HCT116 (cell line): Measurements from ENCODE around the gene DPY19L3. TPM values are rescaled to one million over a fixed set of nuclear protein-coding genes. Genes with fewer than 3 reads are reported as not detected.
A peak's percentile ranks its signal among the peaks of the same experiment; 100 is the strongest.

Experiments
- ATAC-seq: fragments of 200-7000 bp; cut with Tn5 transposase; 2 replicates; pipeline ENCODE4 v1.9.1; 2020; ENCODE audit warnings: mild to moderate bottlenecking, moderate library complexity
- BruUV-seq: library from RNA; stranded (reverse); fragments of 400-500 nt; replicated peaks from 2 replicates; lab custom pipeline; 2021; lab: Mats Ljungman, UMichigan
- CTCF ChIA-PET: fragments of 300-600 bp; sonication (Branson Sonifier 250); formaldehyde crosslinking; loops from one replicate; lab custom pipeline; 2021; ENCODE audit warnings: antibody characterized with exemption; lab: Charles Lee
- POLR2A ChIA-PET: fragments of 300-600, 350-600 bp; sonication (Branson Sonifier 250); formaldehyde crosslinking; loops from one replicate; lab custom pipeline; 2021; ENCODE audit warnings: antibody characterized with exemption; lab: Charles Lee
- RAD21 ChIA-PET, 2 experiments: fragments of 300-600 bp; sonication (Branson Sonifier 250); formaldehyde crosslinking; loops; one replicate each; lab custom pipeline; 2023; ENCODE audit warnings: low total read pairs in 2 of 2; ENCODE audit not compliant: uncharacterized antibody in 2 of 2, unreplicated experiment in 2 of 2, low non-redundant PET in 1 of 2; lab: Charles Lee
- DNase-seq: peaks from one replicate; pipeline ENCODE4 v3.0.0-alpha.2; 2010; ENCODE audit warnings: low read depth, low spot score
- H2AFZ ChIP-seq: fragments of 200-600 bp; shearing (Covaris generic), sonication (generic); 2 replicates; pipeline ENCODE4 v1.6.1; 2017; ENCODE audit warnings: low read depth, mixed run types, mixed read lengths, antibody characterized with exemption, low read length; ENCODE audit not compliant: poor library complexity, severe bottlenecking
- H3K27ac ChIP-seq: 2 replicates; pipeline ENCODE4 v1.5.1; 2012; ENCODE audit warnings: low read depth, low read length
- H3K27me3 ChIP-seq: fragments of 200-600 bp; sonication (generic); 2 replicates; pipeline ENCODE4 v1.6.1; 2016; ENCODE audit warnings: mixed run types, low read length, mixed read lengths; ENCODE audit not compliant: insufficient read depth
- H3K36me3 ChIP-seq, 2 experiments: fragments of 200-500 bp in 1 of 2; fragments of 200-600 bp in 1 of 2; sonication (Bioruptor generic) in 1 of 2; sonication (generic) in 1 of 2; 2 replicates each; pipeline versions ENCODE4 v1.5.1 to v1.6.1; 2014 to 2016; ENCODE audit warnings: low read length in 2 of 2, inconsistent platforms in 1 of 2, mixed read lengths in 1 of 2, mixed run types in 1 of 2; ENCODE audit not compliant: insufficient read depth in 2 of 2, control insufficient read depth in 1 of 2
- H3K4me1 ChIP-seq, 2 experiments: fragments of 200-600 bp in 1 of 2; sonication (generic) in 1 of 2; 2 replicates each; pipeline versions ENCODE4 v1.5.1 to v1.6.1; 2012 to 2017; ENCODE audit warnings: low read length in 2 of 2, inconsistent platforms in 1 of 2, mild to moderate bottlenecking in 1 of 2, mixed read lengths in 1 of 2, mixed run types in 1 of 2, moderate library complexity in 1 of 2; ENCODE audit not compliant: insufficient read depth in 2 of 2, control insufficient read depth in 1 of 2
- H3K4me2 ChIP-seq: fragments of 200-600 bp; sonication (generic); 2 replicates; pipeline ENCODE4 v1.6.1; 2017; ENCODE audit warnings: mixed run types, low read length, mixed read lengths
- H3K4me3 ChIP-seq, 2 experiments: fragments of 200-600 bp in 1 of 2; sonication (generic) in 1 of 2; replicated peaks in 1 of 2; 2 replicates each; pipeline ENCODE4 v1.5.1; 2011 to 2016; ENCODE audit warnings: low read length in 2 of 2, control low read depth in 1 of 2, low read depth in 1 of 2, mild to moderate bottlenecking in 1 of 2, mixed read lengths in 1 of 2, mixed run types in 1 of 2
- H3K79me2 ChIP-seq: fragments of 200-600 bp; sonication (generic); 2 replicates; pipeline ENCODE4 v1.6.1; 2017; ENCODE audit warnings: mild to moderate bottlenecking, mixed run types, low read length, moderate library complexity, mixed read lengths; ENCODE audit not compliant: insufficient read depth
- H3K9ac ChIP-seq: fragments of 200-600 bp; sonication (generic); 2 replicates; pipeline ENCODE4 v1.6.1; 2016; ENCODE audit warnings: low read length, mixed read lengths
- H3K9me2 ChIP-seq: fragments of 200-600 bp; sonication (generic), shearing (Covaris generic); 2 replicates; pipeline ENCODE4 v1.6.1; 2017; ENCODE audit warnings: mixed run types, mild to moderate bottlenecking, moderate library complexity; ENCODE audit not compliant: insufficient read depth
- H3K9me3 ChIP-seq, 2 experiments: fragments of 200-500 bp in 1 of 2; fragments of 200-600 bp in 1 of 2; sonication (Bioruptor generic) in 1 of 2; sonication (generic) in 1 of 2; 2 replicates each; pipeline ENCODE4 v1.6.1; 2014 to 2017; ENCODE audit warnings: low read length in 2 of 2, mixed read lengths in 2 of 2, inconsistent platforms in 1 of 2, low read depth in 1 of 2, mild to moderate bottlenecking in 1 of 2, mixed run types in 1 of 2, moderate library complexity in 1 of 2; ENCODE audit not compliant: control insufficient read depth in 1 of 2, insufficient read depth in 1 of 2
- H4K20me1 ChIP-seq: fragments of 200-600 bp; sonication (generic), shearing (Covaris generic); 2 replicates; pipeline ENCODE4 v1.6.1; 2017; ENCODE audit warnings: mixed run types, mild to moderate bottlenecking, moderate library complexity; ENCODE audit not compliant: insufficient read depth
- CEBPB ChIP-seq: IDR thresholded peaks from 2 replicates; pipeline ENCODE4 v1.6.1; 2012; ENCODE audit warnings: low read depth
- CTCF ChIP-seq, 3 experiments: fragments of 200-600 bp in 1 of 3; sonication (generic) in 1 of 3; IDR thresholded peaks in 2 of 3; conservative IDR thresholded peaks in 1 of 3; 2 replicates each; pipeline ENCODE4 v1.5.1; 2012 to 2017; ENCODE audit warnings: low read depth in 2 of 3, low read length in 2 of 3, antibody characterized with exemption in 1 of 3, borderline replicate concordance in 1 of 3, control low read depth in 1 of 3, mild to moderate bottlenecking in 1 of 3, mixed read lengths in 1 of 3, mixed run types in 1 of 3, moderate library complexity in 1 of 3; ENCODE audit not compliant: insufficient read depth in 1 of 3
- EGR1 ChIP-seq: IDR thresholded peaks from 2 replicates; pipeline ENCODE4 v1.6.1; 2012; ENCODE audit warnings: low read depth
- ELF1 ChIP-seq: IDR thresholded peaks from 2 replicates; pipeline ENCODE4 v1.6.1; 2012; ENCODE audit warnings: low read depth, borderline replicate concordance
- EZH2 ChIP-seq: fragments of 200-600 bp; sonication (generic); IDR thresholded peaks from 2 replicates; pipeline ENCODE4 v1.6.1; 2017; ENCODE audit warnings: antibody characterized with exemption, mixed run types
- EZH2phosphoT487 ChIP-seq: fragments of 200-600 bp; IDR thresholded peaks from 2 replicates; pipeline ENCODE4 v1.6.1; 2018; ENCODE audit warnings: antibody characterized with exemption, borderline replicate concordance
- FOSL1 ChIP-seq: IDR thresholded peaks from 2 replicates; pipeline ENCODE4 v1.6.1; 2012; ENCODE audit warnings: low read depth
- JUND ChIP-seq: IDR thresholded peaks from 2 replicates; pipeline ENCODE4 v1.6.1; 2012
- MAX ChIP-seq: IDR thresholded peaks from 2 replicates; pipeline ENCODE4 v1.6.1; 2012
- POLR2A ChIP-seq: IDR thresholded peaks from 2 replicates; pipeline ENCODE4 v1.7.0; 2011; ENCODE audit warnings: borderline replicate concordance; ENCODE audit not compliant: insufficient read depth, insufficient read length; ENCODE audit errors: extremely low read depth
- POLR2AphosphoS5 ChIP-seq: IDR thresholded peaks from 2 replicates; pipeline ENCODE4 v1.6.1; 2011; ENCODE audit warnings: mild to moderate bottlenecking, low read depth, low read length, moderate library complexity
- RAD21 ChIP-seq: IDR thresholded peaks from 2 replicates; pipeline ENCODE4 v1.6.1; 2012; ENCODE audit warnings: low read depth, mild to moderate bottlenecking
- SIN3A ChIP-seq: IDR thresholded peaks from 2 replicates; pipeline ENCODE4 v1.6.1; 2012; ENCODE audit warnings: low read depth
- SP1 ChIP-seq: IDR thresholded peaks from 2 replicates; pipeline ENCODE4 v1.6.1; 2012; ENCODE audit warnings: low read depth
- TCF7L2 ChIP-seq: IDR thresholded peaks from 2 replicates; pipeline ENCODE4 v1.7.0; 2011; ENCODE audit warnings: borderline replicate concordance, inconsistent platforms; ENCODE audit not compliant: insufficient read depth, insufficient read length; ENCODE audit errors: extremely low read depth
- ZBTB33 ChIP-seq: IDR thresholded peaks from 2 replicates; pipeline ENCODE4 v1.6.1; 2011; ENCODE audit warnings: mild to moderate bottlenecking, low read length, moderate library complexity; ENCODE audit not compliant: insufficient replicate concordance; ENCODE audit errors: extremely low read depth
- ZFX ChIP-seq: fragments of 450-650 bp; IDR thresholded peaks from 2 replicates; pipeline ENCODE4 v1.6.1; 2017
- ZNF274 ChIP-seq: fragments of 200-500 bp; sonication (Bioruptor generic); IDR thresholded peaks from 2 replicates; pipeline ENCODE4 v1.6.1; 2014; ENCODE audit warnings: mild to moderate bottlenecking, low read depth, low read length, inconsistent platforms
- intact Hi-C: fragments of 100-400 bp; cut with micrococcal nuclease; formaldehyde crosslinking; loops from 2 replicates; pipeline ENCODE4 v1.10.0; 2022
- total RNA-seq: library from RNA; stranded (reverse); gene quantifications from one replicate; pipeline ENCODE4 v1.2.1, GENCODE V29; 2021; ENCODE audit not compliant: unreplicated experiment

The DPY19L3 gene
- total RNA-seq, 1 experiment from 2014 or later, result 14.5 TPM

- ChIA-PET POLR2A (no interaction called here), RAD21 (no interaction called here), CTCF (no interaction called here)
- Histone ChIP-seq H3K4me1 (peaks cover 7 to 16% of the 10 kb centered on the region in 2 experiments; a peak in 3 of 4 replicates), H3K9me2 (no peaks in the 10 kb centered on the region), H3K79me2 (peaks cover 16% of the 10 kb centered on the region; the same call in 1 of the 2 replicates), H3K4me3 (peak overlapping the region; percentile 84 to 92), H3K36me3 (peaks cover 0 to 15% of the 10 kb centered on the region in 2 experiments; a peak in 2 of 4 replicates), H2AFZ (no peak overlapping the region), H3K9me3 (no peaks in the 10 kb centered on the region), H3K4me2 (peak overlapping the region; percentile 87), H3K27ac (no peak overlapping the region), H4K20me1 (no peaks in the 10 kb centered on the region), H3K27me3 (no peaks in the 10 kb centered on the region), H3K9ac (peak overlapping the region; percentile 98)
- ATAC-seq, result no peak
- intact Hi-C loops, result no loop called here
- TSS peak; percentile 53 for BruUV-seq
- DNase-seq, result no peak
- TF ChIP-seq CEBPB, result no peak
- TF ChIP-seq ZNF274, result no peak
- no peak for TF ChIP-seq JUND
- TF ChIP-seq POLR2A, result no peak
- no peak for TF ChIP-seq EZH2
- no peak for TF ChIP-seq EGR1
- TF ChIP-seq FOSL1, result no peak
- TF ChIP-seq SP1, result no peak
- no peak for TF ChIP-seq ZFX
- no peak for TF ChIP-seq ELF1
- TF ChIP-seq RAD21, result no peak
- no peak for TF ChIP-seq TCF7L2
- no peak for TF ChIP-seq MAX
- TF ChIP-seq POLR2AphosphoS5, result no peak
- no peak for TF ChIP-seq SIN3A
- no peak for TF ChIP-seq EZH2phosphoT487
- no peak for TF ChIP-seq ZBTB33
- TF ChIP-seq CTCF (IDR thresholded peaks at IDR 0.05 in 2 of 3, conservative IDR thresholded peaks at IDR 0.05 in 1 of 3; ENCODE audit: borderline replicate concordance in 1 of 3, insufficient read depth in 1 of 3, low read depth in 2 of 3, low read length in 2 of 3), result no peak
Measured at GRCh38 chr19:32407004-32407992, 1.7 kb downstream of the DPY19L3 start.
